Brain microvascular endothelial cell (primary cell): ENCODE measurements around the gene TMEM238L.

ENCODE experiments used
- DNase-seq: peaks from one replicate; pipeline ENCODE4 v3.0.0-alpha.2; 2020
- H3K27ac ChIP-seq: fragments of 250-450 bp; sonication (Bioruptor Pico); 2 replicates; pipeline ENCODE4 v1.5.1; 2020; ENCODE audit warnings: mild to moderate bottlenecking, moderate library complexity
- H3K27me3 ChIP-seq: fragments of 250-450 bp; sonication (Bioruptor Pico); replicated peaks from 2 replicates; pipeline ENCODE4 v1.5.1; 2020; ENCODE audit warnings: mild to moderate bottlenecking
- H3K36me3 ChIP-seq: fragments of 250-450 bp; sonication (Bioruptor Pico); replicated peaks from 2 replicates; pipeline ENCODE4 v1.5.1; 2020; ENCODE audit warnings: mild to moderate bottlenecking
- H3K4me3 ChIP-seq: 2 replicates; pipeline ENCODE4 v1.5.1; 2011; ENCODE audit warnings: low read depth, mild to moderate bottlenecking, control low read depth, low read length, moderate library complexity
- CTCF ChIP-seq: IDR thresholded peaks from 2 replicates; pipeline ENCODE4 v1.5.1; 2011; ENCODE audit warnings: low read depth, mild to moderate bottlenecking, moderate library complexity, low read length, control low read depth, inconsistent platforms; ENCODE audit errors: missing control alignments
- in situ Hi-C: cut with HindIII; loops from 2 replicates; pipeline ENCODE4 v1.10.0; 2017; ENCODE audit warnings: low sequenced_read_pairs, low pct_ligation_motif_present

Gene TMEM238L

GRCh38 chr17:10772425-10773380 is 31.2 kb downstream of the TMEM238L start:
- DNase-seq = peak; percentile 32
- Histone ChIP-seq H3K36me3 (no peaks in the 10 kb centered on the region), H3K4me3 (no peak overlapping the region), H3K27me3 (no peaks in the 10 kb centered on the region), H3K27ac (no peak overlapping the region)
- in situ Hi-C loops = no loop called here
- peak; percentile 72 for TF ChIP-seq CTCF

DNA sequence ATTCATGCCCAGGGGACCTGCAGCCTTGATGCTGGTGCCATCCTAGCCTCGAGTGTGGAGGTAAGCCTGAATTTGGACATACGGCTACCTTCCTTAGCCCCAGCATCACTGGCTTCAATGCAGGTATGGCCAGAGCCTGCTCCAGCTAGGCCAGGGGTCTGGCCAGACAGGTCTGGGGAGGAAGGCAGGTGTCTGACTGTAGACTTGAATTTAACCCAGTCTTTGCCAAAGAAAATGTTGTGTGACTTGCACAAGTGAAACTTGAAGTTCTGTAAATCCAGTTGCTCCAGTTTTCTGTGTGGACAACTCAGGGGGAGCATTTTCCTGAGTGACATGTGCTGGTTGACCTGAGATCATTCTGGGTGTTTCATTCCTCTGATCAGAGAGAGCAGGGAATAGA is 32.8 kb downstream of the TMEM238L start:
- H3K36me3 ChIP-seq = no peaks in the 10 kb centered on the region
- no peak overlapping the region for H3K4me3 ChIP-seq
- in situ Hi-C loops = no loop called here
- DNase-seq = no peak
- no peak overlapping the region for H3K27ac ChIP-seq
- no peaks in the 10 kb centered on the region for H3K27me3 ChIP-seq
- TF ChIP-seq CTCF = no peak

- no peak overlapping the region for H3K27ac ChIP-seq
- no peaks in the 10 kb centered on the region for H3K27me3 ChIP-seq
- in situ Hi-C loops = no loop called here
- DNase-seq = no peak
- H3K4me3 ChIP-seq = no peak overlapping the region
- TF ChIP-seq CTCF = no peak
- no peaks in the 10 kb centered on the region for H3K36me3 ChIP-seq
Observed at GRCh38 chr17:10769840-10770239, 34.1 kb downstream of the TMEM238L start.

GRCh38 chr17:10768750-10769251 is 35.1 kb downstream of the TMEM238L start:
- in situ Hi-C loops = no loop called here
- TF ChIP-seq CTCF = no peak
- Histone ChIP-seq H3K4me3 (no peak overlapping the region), H3K27ac (no peak overlapping the region), H3K27me3 (no peaks in the 10 kb centered on the region), H3K36me3 (no peaks in the 10 kb centered on the region)
- no peak for DNase-seq

DNA sequence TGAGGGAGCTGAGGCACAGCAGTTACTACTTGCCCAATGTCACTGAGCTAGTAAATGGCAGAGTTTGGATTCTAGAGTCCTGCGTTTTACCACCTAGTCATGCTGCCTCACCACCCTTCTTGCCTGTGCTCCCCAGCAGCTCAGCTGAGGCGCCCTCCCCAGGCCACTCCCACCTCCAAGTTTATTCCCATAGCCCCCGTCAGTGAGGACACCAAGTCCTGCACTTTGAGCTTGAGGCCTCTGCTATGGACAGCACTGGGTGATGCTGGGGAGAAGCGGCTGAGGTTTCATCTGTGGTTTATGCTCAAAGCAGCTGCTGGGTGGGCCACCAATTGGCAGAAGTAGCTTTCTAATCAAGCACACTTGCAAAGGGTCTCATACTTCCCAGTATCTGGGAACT is 36.7 kb downstream of the TMEM238L start:
- TF ChIP-seq CTCF = no peak
- Histone ChIP-seq H3K27ac (no peak overlapping the region), H3K36me3 (no peaks in the 10 kb centered on the region), H3K27me3 (no peaks in the 10 kb centered on the region), H3K4me3 (no peak overlapping the region)
- DNase-seq = no peak
- in situ Hi-C loops = no loop called here

DNA sequence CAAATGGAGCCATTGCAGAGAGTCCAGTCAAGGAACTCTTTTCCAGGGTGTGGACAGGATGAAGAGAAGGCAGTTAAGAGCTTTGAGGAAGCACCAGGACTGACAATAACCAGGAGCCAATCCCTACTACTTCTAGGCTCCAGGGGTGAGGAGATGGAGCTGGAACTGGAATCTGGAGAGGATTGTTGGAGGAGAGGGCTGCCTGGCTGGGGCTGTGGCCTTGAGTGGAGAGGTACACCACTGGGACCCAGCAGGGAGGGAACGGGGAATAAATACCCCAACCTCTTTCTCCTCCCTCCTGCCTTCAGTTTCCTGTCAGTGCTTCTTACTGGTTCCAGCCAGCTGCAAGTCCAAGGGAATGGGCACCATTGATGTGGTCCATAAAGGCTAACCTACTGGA is 41.9 kb downstream of the TMEM238L start:
- no peak for DNase-seq
- H3K4me3 ChIP-seq = no peak overlapping the region
- no peaks in the 10 kb centered on the region for H3K27me3 ChIP-seq
- no peaks in the 10 kb centered on the region for H3K36me3 ChIP-seq
- H3K27ac ChIP-seq = no peak overlapping the region
- no peak for TF ChIP-seq CTCF
- in situ Hi-C loops = no loop called here
